Measurements from ENCODE around the gene ASCL2. TPM values are rescaled to one million over a fixed set of nuclear protein-coding genes. Genes with fewer than 3 reads are reported as not detected.

ASCL2 gene
- total RNA-seq, 4 donors from 2014 or later, result 0.27 TPM; not detected in 3

- 65 to 80% methylated on average over 2 to 4 of the region's 19 CpGs for WGBS, 2 donors (ENCODE audit: low coverage in 1 of 2)
- Histone ChIP-seq H3K27ac (no peak overlapping the region), H3K4me1 (peaks cover 0 to 32% (median 9%) of the 10 kb centered on the region in 3 donors), H3K9me3 (no peaks in the 10 kb centered on the region), H3K27me3 (peaks cover 5% of the 10 kb centered on the region), H3K36me3 (no peaks in the 10 kb centered on the region), H3K4me3 (peak overlapping the region in 1 of 2 donors; percentile 12)
- no peak for TF ChIP-seq POLR2AphosphoS5 (IDR thresholded peaks at IDR 0.05)
- TF ChIP-seq CTCF (IDR thresholded peaks at IDR 0.05), result no peak
- TF ChIP-seq POLR2A (IDR thresholded peaks at IDR 0.05), result no peak
- no peak for TF ChIP-seq EP300 (IDR thresholded peaks at IDR 0.05)
- ATAC-seq, result no peak
These were observed 30.0 kb upstream of the ASCL2 start for GRCh38 chr11:2300290-2300935.

- no peaks in the 10 kb centered on the region for H3K9me3 ChIP-seq
- no peak for TF ChIP-seq POLR2AphosphoS5 (IDR thresholded peaks at IDR 0.05)
- no peak for TF ChIP-seq CTCF (IDR thresholded peaks at IDR 0.05)
- no peak for TF ChIP-seq EP300 (IDR thresholded peaks at IDR 0.05)
- TF ChIP-seq POLR2A (IDR thresholded peaks at IDR 0.05), result no peak
- H3K27ac ChIP-seq, result no peak overlapping the region
- peaks cover 5% of the 10 kb centered on the region for H3K27me3 ChIP-seq
- H3K36me3 ChIP-seq, result no peaks in the 10 kb centered on the region
- no peak for ATAC-seq
- peaks cover 0 to 25% (median 2%) of the 10 kb centered on the region in 3 donors for H3K4me1 ChIP-seq
- no peak overlapping the region for H3K4me3 ChIP-seq
- WGBS, 2 donors (ENCODE audit: low coverage in 1 of 2), result 58% methylated on average over 4 of the region's 10 CpGs; no CpG with 5 or more reads in 1 of the 2 donors
These were observed 29.4 kb upstream of the ASCL2 start for GRCh38 chr11:2299773-2300172.

- peaks cover 0 to 18% (median 0%) of the 10 kb centered on the region in 3 donors for H3K4me1 ChIP-seq
- 60 to 85% methylated on average over 2 to 4 of the region's 18 CpGs for WGBS, 2 donors (ENCODE audit: low coverage in 1 of 2)
- ATAC-seq, result no peak
- TF ChIP-seq POLR2A (IDR thresholded peaks at IDR 0.05) (no peak), CTCF (IDR thresholded peaks at IDR 0.05) (no peak), POLR2AphosphoS5 (IDR thresholded peaks at IDR 0.05) (no peak), EP300 (IDR thresholded peaks at IDR 0.05) (no peak)
- peaks cover 5% of the 10 kb centered on the region for H3K27me3 ChIP-seq
- no peaks in the 10 kb centered on the region for H3K36me3 ChIP-seq
- H3K27ac ChIP-seq, result no peak overlapping the region
- H3K4me3 ChIP-seq, result no peak overlapping the region
- H3K9me3 ChIP-seq, result no peaks in the 10 kb centered on the region
These were observed 28.7 kb upstream of the ASCL2 start for GRCh38 chr11:2298795-2299761.

- 83% methylated on average over 1 of the region's 14 CpGs; no CpG with 5 or more reads in 1 of the 2 donors for WGBS, 2 donors (ENCODE audit: low coverage in 1 of 2)
- Histone ChIP-seq H3K27me3 (peaks cover 5% of the 10 kb centered on the region), H3K9me3 (no peaks in the 10 kb centered on the region)
These were observed 27.9 kb upstream of the ASCL2 start for GRCh38 chr11:2298131-2298794.

More at GRCh38 chr11:2298131-2298794, 27.9 kb upstream of the ASCL2 start:
- TF ChIP-seq EP300 (IDR thresholded peaks at IDR 0.05) (no peak), POLR2A (IDR thresholded peaks at IDR 0.05) (no peak), CTCF (IDR thresholded peaks at IDR 0.05) (no peak), POLR2AphosphoS5 (IDR thresholded peaks at IDR 0.05) (no peak)
- no peak for ATAC-seq
- no peak overlapping the region for H3K27ac ChIP-seq
- H3K36me3 ChIP-seq, result no peaks in the 10 kb centered on the region
- peaks cover 0 to 10% (median 0%) of the 10 kb centered on the region in 3 donors for H3K4me1 ChIP-seq
- no peak overlapping the region for H3K4me3 ChIP-seq
